ENCODE measurements around the gene NPTX1.

Gene NPTX1, protein sequence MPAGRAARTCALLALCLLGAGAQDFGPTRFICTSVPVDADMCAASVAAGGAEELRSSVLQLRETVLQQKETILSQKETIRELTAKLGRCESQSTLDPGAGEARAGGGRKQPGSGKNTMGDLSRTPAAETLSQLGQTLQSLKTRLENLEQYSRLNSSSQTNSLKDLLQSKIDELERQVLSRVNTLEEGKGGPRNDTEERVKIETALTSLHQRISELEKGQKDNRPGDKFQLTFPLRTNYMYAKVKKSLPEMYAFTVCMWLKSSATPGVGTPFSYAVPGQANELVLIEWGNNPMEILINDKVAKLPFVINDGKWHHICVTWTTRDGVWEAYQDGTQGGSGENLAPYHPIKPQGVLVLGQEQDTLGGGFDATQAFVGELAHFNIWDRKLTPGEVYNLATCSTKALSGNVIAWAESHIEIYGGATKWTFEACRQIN

DNA sequence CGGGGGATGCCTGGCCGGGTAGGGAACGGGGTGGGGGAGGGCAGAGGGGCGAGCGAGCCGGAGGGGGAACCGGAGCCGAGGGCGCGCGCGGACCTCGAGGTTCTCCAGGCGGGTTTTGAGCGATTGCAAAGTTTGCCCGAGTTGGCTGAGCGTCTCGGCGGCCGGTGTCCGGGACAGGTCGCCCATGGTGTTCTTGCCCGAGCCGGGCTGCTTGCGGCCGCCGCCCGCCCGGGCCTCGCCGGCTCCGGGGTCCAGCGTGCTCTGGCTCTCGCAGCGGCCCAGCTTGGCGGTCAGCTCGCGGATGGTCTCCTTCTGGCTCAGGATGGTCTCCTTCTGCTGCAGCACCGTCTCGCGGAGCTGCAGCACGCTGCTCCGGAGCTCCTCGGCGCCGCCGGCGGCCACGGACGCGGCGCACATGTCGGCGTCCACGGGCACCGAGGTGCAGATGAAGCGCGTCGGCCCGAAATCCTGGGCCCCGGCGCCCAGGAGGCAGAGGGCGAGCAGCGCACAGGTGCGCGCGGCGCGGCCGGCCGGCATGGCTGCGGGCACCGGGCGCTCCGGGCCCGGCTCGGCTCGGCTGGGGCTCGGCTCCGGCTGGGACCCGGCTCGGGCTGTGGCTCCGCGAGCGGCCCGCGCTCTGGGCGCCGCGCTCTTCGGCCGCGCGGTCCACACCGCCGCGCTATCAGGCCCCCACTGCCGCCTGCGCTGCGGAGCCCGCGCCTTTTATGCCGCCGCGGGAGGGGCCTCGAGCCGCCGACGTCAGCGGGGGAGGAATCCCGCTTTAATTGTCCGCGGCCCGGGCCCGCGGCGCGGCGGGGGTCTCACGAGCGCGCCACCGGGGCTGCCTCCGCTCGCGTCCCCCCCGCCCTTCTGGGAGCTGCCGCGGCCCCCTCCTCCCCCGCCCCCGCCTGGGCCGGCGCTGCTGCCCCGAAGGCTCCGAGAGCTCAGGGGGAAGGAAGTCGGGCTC, at the start of gene NPTX1:
Gene NPTX1 (minus strand): TSS at position 698 of the 967 bp plus-strand sequence. CDS start 161 bp downstream, at position 537.
- peaks cover 3 to 6% of the 10 kb centered on the region in 2 donors for H3K4me1 ChIP-seq (ENCODE audit: control insufficient read depth in 1 of 2, insufficient read depth in 2 of 2, low read length in 2 of 2)
- no peaks in the 10 kb centered on the region for H3K36me3 ChIP-seq (ENCODE audit: control insufficient read depth in 1 of 2, insufficient read depth in 2 of 2, low read length in 2 of 2)
- H3K27ac ChIP-seq (ENCODE audit: low read depth, low read length) = no peak within 1 kb of the TSS
- H3K9ac ChIP-seq (ENCODE audit: low read depth in 1 of 2, low read length in 2 of 2) = no peak within 1 kb of the TSS
- no peaks in the 10 kb centered on the region for H3K9me3 ChIP-seq (ENCODE audit: control insufficient read depth in 1 of 2, low read length in 2 of 2)
- peak within 1 kb of the TSS in 1 of 2 donors; percentile 10 for H3K4me3 ChIP-seq (ENCODE audit: low read depth in 1 of 2, low read length in 2 of 2)
- peaks cover 75 to 83% of the 10 kb centered on the region in 2 donors for H3K27me3 ChIP-seq (ENCODE audit: control insufficient read depth in 1 of 2, insufficient read depth in 2 of 2, low read length in 2 of 2)

DNA sequence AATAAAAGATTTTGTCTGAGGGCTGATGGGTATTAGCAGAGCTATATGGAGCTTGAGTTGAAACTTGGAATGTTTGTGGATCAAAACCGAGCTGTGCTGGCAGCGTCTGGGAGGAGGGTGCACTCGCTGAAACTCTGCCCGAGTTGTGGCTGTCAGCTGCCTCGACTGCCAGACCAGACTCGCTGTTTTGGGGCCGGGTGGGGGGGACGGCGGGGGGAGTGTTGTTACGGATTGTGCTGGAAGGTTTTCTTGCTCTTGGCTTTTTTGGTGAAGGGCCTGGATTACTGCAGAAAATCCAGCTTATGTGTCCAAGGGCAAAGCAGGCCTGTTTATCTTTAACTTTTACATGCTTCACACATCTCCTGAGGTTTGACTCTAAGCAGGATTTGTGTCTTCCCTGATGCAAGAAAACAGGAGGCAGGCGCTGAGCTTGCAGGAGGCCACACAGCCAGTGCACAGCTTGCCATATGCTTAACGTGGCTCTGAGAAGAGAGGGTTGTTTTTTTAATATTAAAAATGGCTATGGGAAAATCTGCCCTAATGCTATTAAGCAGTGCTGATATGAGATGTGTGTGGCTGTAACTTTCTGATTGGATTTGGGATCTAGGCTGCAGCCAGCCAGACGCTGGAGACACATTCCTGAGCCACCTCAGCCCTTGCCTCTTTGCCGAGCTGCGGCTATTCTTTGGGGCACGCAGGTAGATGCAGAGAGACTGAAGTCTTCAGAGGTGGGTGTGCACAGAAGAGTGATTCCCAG, 47.7 kb upstream of the NPTX1 start:
- Histone ChIP-seq H3K9me3 (ENCODE audit: control insufficient read depth in 1 of 2, low read length in 2 of 2) (peaks cover 0 to 4% of the 10 kb centered on the region in 2 donors), H3K4me3 (ENCODE audit: low read depth in 1 of 2, low read length in 2 of 2) (no peak overlapping the region), H3K27ac (ENCODE audit: low read depth, low read length) (no peak overlapping the region), H3K4me1 (ENCODE audit: control insufficient read depth in 1 of 2, insufficient read depth in 2 of 2, low read length in 2 of 2) (no peaks in the 10 kb centered on the region), H3K36me3 (ENCODE audit: control insufficient read depth in 1 of 2, insufficient read depth in 2 of 2, low read length in 2 of 2) (no peaks in the 10 kb centered on the region), H3K9ac (ENCODE audit: low read depth in 1 of 2, low read length in 2 of 2) (no peak overlapping the region), H3K27me3 (ENCODE audit: control insufficient read depth in 1 of 2, insufficient read depth in 2 of 2, low read length in 2 of 2) (peaks cover 15 to 17% of the 10 kb centered on the region in 2 donors)

DNA sequence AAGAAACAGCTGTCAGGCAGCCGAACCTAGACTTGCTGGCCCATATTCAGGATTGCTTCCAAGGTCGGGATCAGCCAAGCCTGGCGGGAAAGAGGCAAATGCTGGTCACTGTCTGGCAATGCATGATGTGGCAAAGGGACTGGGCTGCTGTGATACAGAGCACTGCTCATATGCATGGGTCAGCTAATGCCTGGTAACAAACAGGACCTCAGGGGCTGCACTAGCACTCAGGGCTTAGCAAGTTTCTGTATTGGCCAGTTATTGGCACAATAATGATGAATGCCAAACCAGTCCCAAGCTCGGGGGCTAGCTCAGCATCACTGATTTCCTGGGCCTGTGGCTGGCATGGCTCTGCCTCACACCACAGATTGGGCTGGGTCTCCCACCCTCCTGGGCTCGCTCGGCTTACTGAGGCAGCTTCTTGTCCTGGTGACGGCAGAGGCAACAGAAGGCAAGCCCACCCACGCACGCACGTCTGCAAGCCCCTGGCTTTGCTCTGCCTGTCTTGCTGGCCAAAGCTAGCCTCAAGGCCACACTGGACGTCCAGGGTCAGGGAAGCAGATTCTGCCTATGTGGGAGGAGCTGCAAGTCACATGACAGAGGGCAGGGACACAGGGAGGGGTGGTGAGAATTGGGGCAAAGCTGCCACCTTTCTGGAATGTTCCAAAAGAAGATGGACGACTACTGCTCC, 46.8 kb upstream of the NPTX1 start:
- Histone ChIP-seq H3K4me1 (ENCODE audit: control insufficient read depth in 1 of 2, insufficient read depth in 2 of 2, low read length in 2 of 2) (no peaks in the 10 kb centered on the region), H3K9ac (ENCODE audit: low read depth in 1 of 2, low read length in 2 of 2) (no peak overlapping the region), H3K27me3 (ENCODE audit: control insufficient read depth in 1 of 2, insufficient read depth in 2 of 2, low read length in 2 of 2) (peaks cover 10 to 15% of the 10 kb centered on the region in 2 donors), H3K4me3 (ENCODE audit: low read depth in 1 of 2, low read length in 2 of 2) (no peak overlapping the region), H3K9me3 (ENCODE audit: control insufficient read depth in 1 of 2, low read length in 2 of 2) (peaks cover 0 to 4% of the 10 kb centered on the region in 2 donors), H3K36me3 (ENCODE audit: control insufficient read depth in 1 of 2, insufficient read depth in 2 of 2, low read length in 2 of 2) (no peaks in the 10 kb centered on the region), H3K27ac (ENCODE audit: low read depth, low read length) (no peak overlapping the region)

DNA sequence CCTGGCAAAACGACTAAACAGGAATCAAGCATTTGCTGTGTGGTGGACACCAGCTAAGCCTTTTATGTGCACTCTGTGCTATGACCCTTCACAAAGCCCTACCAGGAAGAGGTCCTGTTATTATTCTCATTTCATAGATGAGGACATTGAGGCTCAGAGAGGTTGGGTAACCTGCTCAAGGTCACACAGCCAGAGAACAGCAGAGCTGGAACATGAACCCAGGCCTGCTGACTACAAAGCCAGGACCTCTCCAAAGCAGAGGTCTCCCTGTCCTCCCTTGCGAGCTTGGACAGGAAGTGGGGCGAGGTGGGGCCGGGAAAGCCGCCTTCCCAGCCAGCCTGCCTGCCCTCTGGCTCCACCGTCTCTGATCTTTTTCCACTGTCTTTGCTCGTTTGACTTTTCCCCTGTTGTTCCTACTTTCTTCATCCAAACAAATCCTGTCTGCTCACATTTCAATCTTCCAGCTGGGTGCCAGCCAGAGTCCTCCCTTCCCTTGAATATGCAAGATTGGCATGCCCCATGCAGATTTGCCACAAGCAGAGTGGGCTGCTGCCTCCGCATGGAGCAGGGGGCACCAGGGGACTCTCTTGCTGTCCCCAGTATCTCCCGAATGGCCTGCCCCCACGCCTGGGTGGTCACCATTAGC, 44.5 kb upstream of the NPTX1 start:
- Histone ChIP-seq H3K36me3 (ENCODE audit: control insufficient read depth in 1 of 2, insufficient read depth in 2 of 2, low read length in 2 of 2) (no peaks in the 10 kb centered on the region), H3K9ac (ENCODE audit: low read depth in 1 of 2, low read length in 2 of 2) (no peak overlapping the region), H3K27ac (ENCODE audit: low read depth, low read length) (no peak overlapping the region), H3K4me3 (ENCODE audit: low read depth in 1 of 2, low read length in 2 of 2) (no peak overlapping the region), H3K27me3 (ENCODE audit: control insufficient read depth in 1 of 2, insufficient read depth in 2 of 2, low read length in 2 of 2) (peaks cover 4 to 6% of the 10 kb centered on the region in 2 donors), H3K9me3 (ENCODE audit: control insufficient read depth in 1 of 2, low read length in 2 of 2) (peaks cover 0 to 4% of the 10 kb centered on the region in 2 donors), H3K4me1 (ENCODE audit: control insufficient read depth in 1 of 2, insufficient read depth in 2 of 2, low read length in 2 of 2) (no peaks in the 10 kb centered on the region)

DNA sequence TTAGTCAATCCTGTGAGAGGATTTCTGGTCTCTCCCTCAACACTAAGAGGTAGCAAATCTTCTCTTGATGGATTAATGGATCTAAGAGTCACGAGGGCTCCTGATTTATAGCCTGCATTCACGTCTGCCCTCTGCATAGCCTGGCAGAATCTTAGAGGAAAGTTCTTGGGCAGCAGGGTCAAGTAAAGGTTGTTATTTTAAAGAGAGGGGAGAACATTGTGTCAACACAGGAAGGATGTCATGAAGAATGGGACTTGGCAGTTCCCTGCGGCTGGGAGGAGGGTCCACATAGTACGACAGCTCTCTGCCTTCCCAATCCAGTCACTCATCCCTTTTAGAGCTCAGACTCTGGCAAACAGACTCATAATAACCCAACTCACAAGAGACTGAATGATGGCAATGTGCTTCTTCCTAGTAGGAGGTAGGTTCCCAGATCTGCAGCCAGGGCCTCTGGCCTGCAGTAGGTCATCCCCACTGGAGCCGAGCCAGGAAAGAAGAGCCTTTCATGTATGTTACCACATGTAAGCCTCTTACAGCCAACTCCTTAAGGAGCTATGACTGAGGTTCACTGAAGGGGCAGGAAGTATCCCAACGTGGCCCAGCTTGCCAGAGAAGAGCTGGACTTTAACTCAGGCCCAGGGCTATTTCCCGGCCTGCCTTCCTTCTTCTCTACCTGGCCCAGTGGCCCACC, 42.8 kb upstream of the NPTX1 start:
- Histone ChIP-seq H3K4me1 (ENCODE audit: control insufficient read depth in 1 of 2, insufficient read depth in 2 of 2, low read length in 2 of 2) (no peaks in the 10 kb centered on the region), H3K27me3 (ENCODE audit: control insufficient read depth in 1 of 2, insufficient read depth in 2 of 2, low read length in 2 of 2) (peaks cover 0 to 6% of the 10 kb centered on the region in 2 donors), H3K4me3 (ENCODE audit: low read depth in 1 of 2, low read length in 2 of 2) (no peak overlapping the region), H3K9ac (ENCODE audit: low read depth in 1 of 2, low read length in 2 of 2) (no peak overlapping the region), H3K36me3 (ENCODE audit: control insufficient read depth in 1 of 2, insufficient read depth in 2 of 2, low read length in 2 of 2) (no peaks in the 10 kb centered on the region), H3K27ac (ENCODE audit: low read depth, low read length) (no peak overlapping the region), H3K9me3 (ENCODE audit: control insufficient read depth in 1 of 2, low read length in 2 of 2) (peaks cover 0 to 4% of the 10 kb centered on the region in 2 donors)

DNA sequence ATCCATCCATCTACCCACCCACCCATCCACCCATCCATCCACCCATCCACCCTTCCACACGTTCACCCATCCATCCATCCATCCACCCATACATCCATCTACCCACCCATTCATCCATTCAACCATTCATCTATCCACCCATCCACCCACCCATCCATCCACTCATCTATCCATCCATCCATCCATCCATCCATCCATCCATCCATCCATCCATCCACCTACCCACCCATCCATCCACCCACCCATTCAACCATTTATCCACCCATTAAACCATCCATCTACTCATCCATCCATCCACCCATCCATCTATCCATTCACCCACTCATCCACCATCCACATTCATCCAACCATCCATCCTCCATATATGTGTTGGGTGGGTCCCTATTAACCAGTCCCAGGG, 42.0 kb upstream of the NPTX1 start:
- no peak overlapping the region for H3K4me3 ChIP-seq (ENCODE audit: low read depth in 1 of 2, low read length in 2 of 2)
- peaks cover 0 to 4% of the 10 kb centered on the region in 2 donors for H3K9me3 ChIP-seq (ENCODE audit: control insufficient read depth in 1 of 2, low read length in 2 of 2)
- no peaks in the 10 kb centered on the region for H3K36me3 ChIP-seq (ENCODE audit: control insufficient read depth in 1 of 2, insufficient read depth in 2 of 2, low read length in 2 of 2)
- no peak overlapping the region for H3K9ac ChIP-seq (ENCODE audit: low read depth in 1 of 2, low read length in 2 of 2)
- H3K27me3 ChIP-seq (ENCODE audit: control insufficient read depth in 1 of 2, insufficient read depth in 2 of 2, low read length in 2 of 2) = peaks cover 0 to 6% of the 10 kb centered on the region in 2 donors
- no peaks in the 10 kb centered on the region for H3K4me1 ChIP-seq (ENCODE audit: control insufficient read depth in 1 of 2, insufficient read depth in 2 of 2, low read length in 2 of 2)
- H3K27ac ChIP-seq (ENCODE audit: low read depth, low read length) = no peak overlapping the region

DNA sequence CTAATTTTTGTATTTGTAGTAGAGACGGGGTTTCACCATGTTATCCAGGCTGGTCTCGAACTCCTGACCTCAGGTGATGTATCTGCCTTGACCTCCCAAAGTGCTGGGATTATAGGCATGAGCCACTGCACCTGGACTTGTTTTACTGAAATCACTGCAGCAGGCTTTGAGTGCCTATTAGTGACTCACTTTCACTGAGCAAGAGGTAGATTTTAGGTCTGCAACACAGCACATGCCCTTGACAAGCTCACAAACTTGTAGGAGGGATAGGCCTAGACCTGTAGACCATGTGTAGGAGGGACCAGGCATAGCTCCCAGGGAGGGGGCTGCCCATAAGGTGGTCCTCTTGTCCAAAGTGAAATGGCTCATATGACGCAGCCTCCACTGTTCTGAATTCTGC, 41.2 kb upstream of the NPTX1 start:
- H3K27ac ChIP-seq (ENCODE audit: low read depth, low read length) = no peak overlapping the region
- H3K9ac ChIP-seq (ENCODE audit: low read depth in 1 of 2, low read length in 2 of 2) = no peak overlapping the region
- no peaks in the 10 kb centered on the region for H3K9me3 ChIP-seq (ENCODE audit: control insufficient read depth in 1 of 2, low read length in 2 of 2)
- peaks cover 0 to 3% of the 10 kb centered on the region in 2 donors for H3K27me3 ChIP-seq (ENCODE audit: control insufficient read depth in 1 of 2, insufficient read depth in 2 of 2, low read length in 2 of 2)
- no peak overlapping the region for H3K4me3 ChIP-seq (ENCODE audit: low read depth in 1 of 2, low read length in 2 of 2)
- H3K4me1 ChIP-seq (ENCODE audit: control insufficient read depth in 1 of 2, insufficient read depth in 2 of 2, low read length in 2 of 2) = no peaks in the 10 kb centered on the region
- H3K36me3 ChIP-seq (ENCODE audit: control insufficient read depth in 1 of 2, insufficient read depth in 2 of 2, low read length in 2 of 2) = no peaks in the 10 kb centered on the region

DNA sequence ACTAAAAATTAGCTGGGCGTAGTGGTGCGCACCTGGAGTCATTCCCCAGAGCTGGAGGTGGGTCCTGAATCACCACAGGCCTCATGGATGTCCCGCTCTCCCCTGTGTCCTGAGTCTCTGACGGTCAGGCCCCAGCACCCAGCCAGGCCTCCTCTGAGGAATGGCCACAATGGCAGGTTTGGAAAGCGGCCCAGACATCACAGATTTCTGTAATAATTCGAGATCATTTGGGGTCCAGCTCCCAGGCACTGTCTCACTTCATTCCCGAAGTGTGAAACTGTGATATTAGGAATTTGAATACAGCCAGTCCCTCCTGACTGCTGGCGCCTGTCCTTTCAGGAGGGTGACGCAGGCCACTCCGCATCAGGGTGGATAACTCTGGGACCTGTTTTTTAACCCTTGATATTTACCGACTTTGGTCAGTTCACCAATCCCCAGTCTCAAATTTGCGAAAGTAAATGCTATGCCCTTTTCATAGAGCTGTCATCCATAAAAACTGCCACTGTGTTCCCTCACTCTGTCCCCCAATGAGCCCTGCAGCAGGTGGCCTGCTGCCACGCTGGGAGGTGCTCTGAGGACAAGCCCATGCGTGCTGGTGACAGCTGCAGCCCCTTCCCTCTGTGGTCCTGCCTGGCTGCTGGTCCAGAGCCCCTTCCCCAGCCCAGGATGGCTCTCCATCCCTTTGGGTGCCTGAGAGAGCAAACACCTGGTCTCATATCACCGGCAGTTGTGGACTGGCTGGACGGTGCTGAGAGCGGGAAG, 39.9 kb upstream of the NPTX1 start:
- Histone ChIP-seq H3K9ac (ENCODE audit: low read depth in 1 of 2, low read length in 2 of 2) (no peak overlapping the region), H3K27ac (ENCODE audit: low read depth, low read length) (no peak overlapping the region), H3K4me3 (ENCODE audit: low read depth in 1 of 2, low read length in 2 of 2) (no peak overlapping the region), H3K4me1 (ENCODE audit: control insufficient read depth in 1 of 2, insufficient read depth in 2 of 2, low read length in 2 of 2) (no peaks in the 10 kb centered on the region), H3K9me3 (ENCODE audit: control insufficient read depth in 1 of 2, low read length in 2 of 2) (no peaks in the 10 kb centered on the region), H3K36me3 (ENCODE audit: control insufficient read depth in 1 of 2, insufficient read depth in 2 of 2, low read length in 2 of 2) (no peaks in the 10 kb centered on the region), H3K27me3 (ENCODE audit: control insufficient read depth in 1 of 2, insufficient read depth in 2 of 2, low read length in 2 of 2) (peaks cover 0 to 14% of the 10 kb centered on the region in 2 donors)

Measured in duodenal mucosa (tissue), 2 donors.